ENCODE measurements around the gene ALK.

- no peak for TF ChIP-seq CTCF (IDR thresholded peaks at IDR 0.05; ENCODE audit: low read length)
- no peak for TF ChIP-seq EZH2 (IDR thresholded peaks at IDR 0.05; ENCODE audit: borderline replicate concordance, low read length)
Observed at GRCh38 chr2:29164091-29164846, 757.1 kb downstream of the ALK start.
